ENCODE results near the gene CPXM2. TPM values are rescaled to one million over a fixed set of nuclear protein-coding genes. Genes with fewer than 3 reads are reported as not detected.

Gene CPXM2
- total RNA-seq, 1 experiment from 2014 or later: not detected

GRCh38 chr10:123848564-123849457 lies 42.8 kb downstream of the CPXM2 start:
- BruUV-seq (replicated peaks): no TSS peak
- Histone ChIP-seq H3K79me2 (ENCODE audit: low read length) (no peaks in the 10 kb centered on the region), H3K4me2 (ENCODE audit: low read length) (no peak overlapping the region), H3F3A (ENCODE audit: low read length, unreplicated experiment) (no peaks in the 10 kb centered on the region), H3K9me2 (replicated peaks; ENCODE audit: low read length) (no peaks in the 10 kb centered on the region), H4K20me1 (ENCODE audit: low read length) (no peaks in the 10 kb centered on the region), H3K9me3 (ENCODE audit: low read length) (no peaks in the 10 kb centered on the region), H3K4me1 (ENCODE audit: insufficient read depth, low read length) (no peaks in the 10 kb centered on the region), H3K27me3 (ENCODE audit: low read length) (peaks cover 28% of the 10 kb centered on the region), H2AFZ (ENCODE audit: low read length) (no peak overlapping the region), H3K27ac (ENCODE audit: low read length) (no peak overlapping the region), H3K4me3 (ENCODE audit: low read length) (no peak overlapping the region), H3K9ac (ENCODE audit: low read length) (no peak overlapping the region), H3K36me3 (ENCODE audit: low read depth, low read length) (no peaks in the 10 kb centered on the region)
- no peak for ATAC-seq
- TF ChIP-seq EZH2phosphoT487 (IDR thresholded peaks at IDR 0.05; ENCODE audit: borderline replicate concordance, low read length) (no peak), EZH2 (IDR thresholded peaks at IDR 0.05; ENCODE audit: low read length, unreplicated experiment) (no peak), CTCF (conservative IDR thresholded peaks at IDR 0.05; ENCODE audit: low read depth, low read length) (no peak)
- ChIA-PET POLR2A (ENCODE audit: unreplicated experiment) (no interaction called here), CTCF (no interaction called here)
- DNase-seq: no peak
- intact Hi-C loops (cut with micrococcal nuclease): no loop called here

- Histone ChIP-seq H3K4me2 (ENCODE audit: low read length) (no peak overlapping the region), H3K79me2 (ENCODE audit: low read length) (no peaks in the 10 kb centered on the region), H3K4me1 (ENCODE audit: insufficient read depth, low read length) (no peaks in the 10 kb centered on the region), H3K36me3 (ENCODE audit: low read depth, low read length) (no peaks in the 10 kb centered on the region), H3K4me3 (ENCODE audit: low read length) (no peak overlapping the region), H3K27me3 (ENCODE audit: low read length) (peaks cover 36% of the 10 kb centered on the region), H3K9ac (ENCODE audit: low read length) (no peak overlapping the region), H3K9me2 (replicated peaks; ENCODE audit: low read length) (no peaks in the 10 kb centered on the region), H2AFZ (ENCODE audit: low read length) (no peak overlapping the region), H3K27ac (ENCODE audit: low read length) (no peak overlapping the region), H3F3A (ENCODE audit: low read length, unreplicated experiment) (no peaks in the 10 kb centered on the region), H3K9me3 (ENCODE audit: low read length) (no peaks in the 10 kb centered on the region), H4K20me1 (ENCODE audit: low read length) (no peaks in the 10 kb centered on the region)
- TF ChIP-seq EZH2 (IDR thresholded peaks at IDR 0.05; ENCODE audit: low read length, unreplicated experiment) (no peak), CTCF (conservative IDR thresholded peaks at IDR 0.05; ENCODE audit: low read depth, low read length) (no peak), EZH2phosphoT487 (IDR thresholded peaks at IDR 0.05; ENCODE audit: borderline replicate concordance, low read length) (no peak)
- DNase-seq (no peak), ATAC-seq (no peak)
- ChIA-PET CTCF (no interaction called here), POLR2A (ENCODE audit: unreplicated experiment) (no interaction called here)
- BruUV-seq (replicated peaks): no TSS peak
- intact Hi-C loops (cut with micrococcal nuclease): no loop called here
Observed at GRCh38 chr10:123847686-123848432, 43.7 kb downstream of the CPXM2 start.
